IMR-90 (cell line): ENCODE results near the gene MARCKS. TPM values are rescaled to one million over a fixed set of nuclear protein-coding genes. Genes with fewer than 3 reads are reported as not detected.

Experiments
- ATAC-seq: fragments of 200-7000 bp; cut with Tn5 transposase; 2 replicates; pipeline ENCODE4 v1.9.1; 2020; ENCODE audit warnings: low read depth, mild to moderate bottlenecking, moderate library complexity
- BruUV-seq: library from RNA; stranded (reverse); fragments of 400-500 nt; replicated peaks from 2 replicates; lab custom pipeline; 2021; lab: Mats Ljungman, UMichigan
- CTCF ChIA-PET: fragments of 300-600 bp; formaldehyde crosslinking; extraction: SDS; loops from one replicate; lab custom pipeline; 2021; ENCODE audit warnings: antibody characterized with exemption; lab: Yijun Ruan, JAX
- POLR2A ChIA-PET: fragments of 300-600 bp; sonication (Branson Sonifier 250); formaldehyde crosslinking; loops from one replicate; lab custom pipeline; 2022; ENCODE audit warnings: antibody characterized with exemption; ENCODE audit not compliant: unreplicated experiment; lab: Charles Lee
- DNase-seq: peaks from one replicate; pipeline ENCODE4 v3.0.0; 2013
- H2AFZ ChIP-seq: replicated peaks from 2 replicates; pipeline ENCODE3; 2013; ENCODE audit warnings: low read length, mild to moderate bottlenecking; ENCODE audit not compliant: poor library complexity
- H2AK5ac ChIP-seq: 2 replicates; pipeline ENCODE4 v1.6.1; 2013; ENCODE audit warnings: low read depth, low read length, inconsistent platforms
- H2AK9ac ChIP-seq: replicated peaks from 2 replicates; pipeline ENCODE3; 2013; ENCODE audit warnings: mild to moderate bottlenecking, low read depth, low read length, moderate library complexity; ENCODE audit not compliant: poor library complexity
- H2BK120ac ChIP-seq: 2 replicates; pipeline ENCODE4 v1.6.1; 2013; ENCODE audit warnings: low read depth, low read length, inconsistent platforms
- H2BK15ac ChIP-seq: 3 replicates; pipeline ENCODE4 v1.6.1; 2013; ENCODE audit warnings: low read depth, low read length, inconsistent platforms
- H2BK20ac ChIP-seq: 2 replicates; pipeline ENCODE4 v1.6.1; 2013; ENCODE audit warnings: low read depth, mild to moderate bottlenecking, inconsistent platforms, low read length, moderate library complexity
- H2BK5ac ChIP-seq: 2 replicates; pipeline ENCODE4 v1.6.1; 2013; ENCODE audit warnings: mild to moderate bottlenecking, low read depth, low read length, inconsistent platforms; ENCODE audit not compliant: poor library complexity, severe bottlenecking
- H3K14ac ChIP-seq: replicated peaks from 2 replicates; pipeline ENCODE4 v1.6.1; 2013; ENCODE audit warnings: low read depth, low read length, inconsistent platforms
- H3K18ac ChIP-seq: 2 replicates; pipeline ENCODE4 v1.6.1; 2013; ENCODE audit warnings: low read depth, low read length, control low read depth
- H3K23ac ChIP-seq: 2 replicates; pipeline ENCODE4 v1.6.1; 2013; ENCODE audit warnings: low read depth, low read length, inconsistent platforms
- H3K27ac ChIP-seq: 2 replicates; pipeline ENCODE4 v1.5.1; 2013; ENCODE audit warnings: mild to moderate bottlenecking, control low read depth, low read length; ENCODE audit not compliant: insufficient read depth
- H3K27me3 ChIP-seq: 2 replicates; pipeline ENCODE4 v1.6.1; 2013; ENCODE audit warnings: low read length; ENCODE audit not compliant: control insufficient read depth, insufficient read depth
- H3K36me3 ChIP-seq: 2 replicates; pipeline ENCODE4 v1.6.1; 2013; ENCODE audit warnings: low read length, mixed read lengths; ENCODE audit not compliant: control insufficient read depth, insufficient read depth
- H3K4ac ChIP-seq: 2 replicates; pipeline ENCODE4 v1.6.1; 2013; ENCODE audit warnings: low read depth, low read length, inconsistent platforms
- H3K4me1 ChIP-seq: 2 replicates; pipeline ENCODE4 v1.6.1; 2013; ENCODE audit warnings: low read length, mixed read lengths; ENCODE audit not compliant: control insufficient read depth, insufficient read depth
- H3K4me2 ChIP-seq: 2 replicates; pipeline ENCODE4 v1.6.1; 2013; ENCODE audit warnings: low read depth, mild to moderate bottlenecking, control low read depth, low read length, moderate library complexity
- H3K4me3 ChIP-seq: 2 replicates; pipeline ENCODE4 v1.5.1; 2013; ENCODE audit warnings: low read depth, mild to moderate bottlenecking, control low read depth, low read length, moderate library complexity; ENCODE audit not compliant: insufficient read depth
- H3K56ac ChIP-seq: 2 replicates; pipeline ENCODE4 v1.6.1; 2013; ENCODE audit warnings: low read length, inconsistent platforms; ENCODE audit not compliant: insufficient read depth; ENCODE audit errors: extremely low read depth
- H3K79me1 ChIP-seq, 2 experiments: 2 replicates each; pipeline ENCODE4 v1.6.1; 2013; ENCODE audit warnings: low read length in 2 of 2, inconsistent platforms in 1 of 2, low read depth in 1 of 2
- H3K9ac ChIP-seq: 2 replicates; pipeline ENCODE4 v1.6.1; 2013; ENCODE audit warnings: low read depth, low read length, control low read depth
- H3K9me1 ChIP-seq: 2 replicates; pipeline ENCODE4 v1.6.1; 2013; ENCODE audit warnings: low read length, inconsistent platforms; ENCODE audit not compliant: insufficient read depth
- H3K9me3 ChIP-seq: 2 replicates; pipeline ENCODE4 v1.6.1; 2013; ENCODE audit warnings: low read length; ENCODE audit not compliant: control insufficient read depth, insufficient read depth
- H4K20me1 ChIP-seq: 2 replicates; pipeline ENCODE4 v1.6.1; 2013; ENCODE audit warnings: low read length, inconsistent platforms; ENCODE audit not compliant: insufficient read depth
- H4K5ac ChIP-seq: 2 replicates; pipeline ENCODE4 v1.6.1; 2013; ENCODE audit warnings: mild to moderate bottlenecking, low read depth, low read length, control low read depth
- H4K8ac ChIP-seq, 2 experiments: 2 replicates each; pipeline ENCODE4 v1.6.1; 2013; ENCODE audit warnings: low read depth in 2 of 2, low read length in 2 of 2, control low read depth in 1 of 2, inconsistent platforms in 1 of 2
- H4K91ac ChIP-seq: 2 replicates; pipeline ENCODE4 v1.6.1; 2013; ENCODE audit warnings: low read depth, low read length, inconsistent platforms; ENCODE audit not compliant: insufficient read depth
- BHLHE40 ChIP-seq: fragments of 150-350 bp; IDR thresholded peaks from 2 replicates; pipeline ENCODE4 v1.6.1; 2016; ENCODE audit warnings: mild to moderate bottlenecking, low read depth, low read length
- CEBPB ChIP-seq: IDR thresholded peaks from 2 replicates; pipeline ENCODE4 v1.6.1; 2012; ENCODE audit warnings: low read depth, low read length, improper control_type of control experiment
- CHD1 ChIP-seq: IDR thresholded peaks from 2 replicates; pipeline ENCODE4 v1.6.1; 2012; ENCODE audit warnings: low read depth, low read length, improper control_type of control experiment
- FOS ChIP-seq: fragments of 150-350 bp; IDR thresholded peaks from 2 replicates; pipeline ENCODE4 v1.6.1; 2016; ENCODE audit warnings: low read depth, low read length
- MAFK ChIP-seq: IDR thresholded peaks from 2 replicates; pipeline ENCODE4 v1.6.1; 2012; ENCODE audit warnings: low read depth, low read length, improper control_type of control experiment
- MAZ ChIP-seq: IDR thresholded peaks from 2 replicates; pipeline ENCODE4 v1.6.1; 2012; ENCODE audit warnings: low read depth, mild to moderate bottlenecking, low read length, improper control_type of control experiment, moderate library complexity, borderline replicate concordance
- MXI1 ChIP-seq: IDR thresholded peaks from 2 replicates; pipeline ENCODE4 v1.6.1; 2012; ENCODE audit warnings: low read depth, mild to moderate bottlenecking, low read length, moderate library complexity, borderline replicate concordance
- NFE2L2 ChIP-seq: fragments of 150-350 bp; IDR thresholded peaks from 2 replicates; pipeline ENCODE4 v1.6.1; 2016; ENCODE audit warnings: low read depth, mild to moderate bottlenecking, low read length
- POLR2A ChIP-seq: IDR thresholded peaks from 2 replicates; pipeline ENCODE4 v1.6.1; 2012; ENCODE audit warnings: mild to moderate bottlenecking, low read depth, low read length
- RAD21 ChIP-seq: IDR thresholded peaks from 2 replicates; pipeline ENCODE4 v1.6.1; 2012; ENCODE audit warnings: low read length, improper control_type of control experiment
- RCOR1 ChIP-seq: IDR thresholded peaks from 2 replicates; pipeline ENCODE4 v1.6.1; 2012; ENCODE audit warnings: mild to moderate bottlenecking, low read length, improper control_type of control experiment; ENCODE audit not compliant: insufficient replicate concordance
- RFX5 ChIP-seq: IDR thresholded peaks from 2 replicates; pipeline ENCODE4 v1.8.0; 2012; ENCODE audit warnings: low read depth, mild to moderate bottlenecking, low read length, moderate library complexity
- SMC3 ChIP-seq: fragments of 150-350 bp; IDR thresholded peaks from 2 replicates; pipeline ENCODE4 v1.6.1; 2016; ENCODE audit warnings: low read depth, mild to moderate bottlenecking, antibody characterized with exemption, low read length, moderate library complexity
- WGBS, 2 experiments: methylation state at CpG; one replicate each; pipeline versions ENCODE4 v1.1.5 to v1.1.7; 2013; ENCODE audit warnings: missing lambda C conversion rate in 2 of 2; ENCODE audit not compliant: insufficient read length in 1 of 2; ENCODE audit errors: extremely low coverage in 2 of 2; 5-methylcytosine and 5-hydroxymethylcytosine counted together
- dilution Hi-C: fragments of 300-500 bp; cut with HindIII; formaldehyde crosslinking; loops from one replicate; pipeline ENCODE4 v1.14.3; 2018; ENCODE audit warnings: low sequenced_read_pairs; ENCODE audit not compliant: unreplicated experiment
- in situ Hi-C: fragments of 300-500 bp; cut with MboI; formaldehyde crosslinking; loops from 3 replicates; pipeline ENCODE4 v1.14.3; 2019; ENCODE audit warnings: low sequenced_read_pairs, inconsistent platforms, mixed read lengths
- intact Hi-C: fragments of 100-400 bp; cut with micrococcal nuclease; formaldehyde crosslinking; loops from 2 replicates; pipeline ENCODE4 v1.10.0; 2022
- polyA plus RNA-seq, 3 experiments: library from polyadenylated mRNA; depleted of rRNA; stranded (reverse); fragments of >200 nt; gene quantifications; 2 replicates each; pipeline ENCODE4 v1.2.3, GENCODE V29; 2012; ENCODE audit warnings: low replicate concordance in 1 of 3
- total RNA-seq: library from RNA; depleted of rRNA; stranded (reverse); fragments of >200 nt; gene quantifications from 2 replicates; pipeline ENCODE4 v1.2.3, GENCODE V29; 2012
- TF ChIP-seq, protein P1 (sequence below): fragments of 150-350 bp; IDR thresholded peaks from 2 replicates; pipeline ENCODE4 v1.6.1; 2017; ENCODE audit warnings: mild to moderate bottlenecking, antibody characterized with exemption, low read length, low read depth
- TF ChIP-seq, protein P2 (sequence below): conservative IDR thresholded peaks from 2 replicates; pipeline ENCODE4 v1.5.1; 2012; ENCODE audit warnings: mild to moderate bottlenecking, low read depth, low read length, improper control_type of control experiment
- TF ChIP-seq, protein P3 (sequence below): fragments of 150-350 bp; IDR thresholded peaks from 2 replicates; pipeline ENCODE4 v1.6.1; 2016; ENCODE audit warnings: low read depth, mild to moderate bottlenecking, low read length, moderate library complexity, borderline replicate concordance

Gene MARCKS
- total and polyA plus RNA-seq, 2 of the 4 experiments (the other 2 are of a cell fraction), result 34.5 to 40.7 TPM

DNA sequence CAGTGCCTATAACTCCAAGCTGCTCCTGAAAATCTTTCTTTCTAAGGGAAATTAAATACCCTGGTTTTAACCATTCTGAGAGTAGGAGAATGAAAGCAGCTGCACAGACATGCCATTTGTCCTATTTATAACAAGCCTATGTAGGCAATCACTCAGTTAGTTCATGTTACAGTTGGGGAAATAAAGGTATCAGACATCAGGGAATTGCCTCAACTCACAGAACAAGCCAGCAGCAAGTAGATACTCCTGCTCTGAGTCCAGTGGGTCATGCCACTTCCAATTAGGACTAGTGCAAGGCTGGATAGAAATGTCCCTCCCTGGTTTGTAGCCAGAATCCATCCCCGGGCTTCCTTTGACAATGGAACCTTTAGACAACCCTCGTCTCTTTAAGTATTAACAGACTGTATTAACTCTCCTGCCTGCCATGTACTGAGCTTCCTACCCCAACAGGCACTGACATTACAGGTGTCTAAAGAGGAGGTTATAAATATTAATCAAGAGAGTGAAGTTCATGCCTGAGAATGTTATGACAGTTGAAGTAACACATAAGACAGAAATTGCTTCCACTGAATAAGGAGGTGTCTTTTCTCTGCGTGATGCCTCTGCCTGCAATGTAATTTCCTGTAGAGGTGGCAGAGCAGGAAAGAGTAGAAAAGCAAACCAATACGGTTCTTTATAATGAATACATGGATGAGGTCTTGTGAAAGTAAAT lies 28.0 kb upstream of the MARCKS start:
- DNase-seq, result no peak
- Histone ChIP-seq H4K91ac (no peak overlapping the region), H4K8ac (no peak overlapping the region), H3K56ac (no peak overlapping the region), H2BK120ac (no peak overlapping the region), H3K9me1 (no peaks in the 10 kb centered on the region; the same call in 1 of the 2 replicates), H3K9me3 (no peaks in the 10 kb centered on the region), H3K4me2 (no peak overlapping the region), H3K27ac (no peak overlapping the region), H3K9ac (no peak overlapping the region), H3K14ac (no peak overlapping the region), H3K27me3 (no peaks in the 10 kb centered on the region), H3K79me1 (no peaks in the 10 kb centered on the region), H3K18ac (no peak overlapping the region), H3K4ac (no peak overlapping the region), H2BK20ac (no peak overlapping the region), H2AK9ac (no peak overlapping the region), H2AK5ac (no peak overlapping the region), H2AFZ (no peak overlapping the region), H4K5ac (no peak overlapping the region), H2BK15ac (no peak overlapping the region), H3K4me1 (peaks cover 9% of the 10 kb centered on the region), H2BK5ac (no peak overlapping the region), H3K4me3 (no peak overlapping the region), H4K20me1 (no peaks in the 10 kb centered on the region), H3K36me3 (no peaks in the 10 kb centered on the region), H3K23ac (no peak overlapping the region)
- in situ Hi-C loops, result no loop called here
- BruUV-seq, result no TSS peak
- intact Hi-C loops, result no loop called here
- ChIA-PET CTCF (interaction anchor here (0.6 kb wide), 1 partner anchor 144 kb away, joined by 6 read pairs; no protein-coding TSS in a partner anchor), POLR2A (no interaction called here)
- no CpG with 5 or more reads among the region's 4 CpGs for WGBS, 2 experiments
- no peak for ATAC-seq
- TF ChIP-seq, protein P1, sequence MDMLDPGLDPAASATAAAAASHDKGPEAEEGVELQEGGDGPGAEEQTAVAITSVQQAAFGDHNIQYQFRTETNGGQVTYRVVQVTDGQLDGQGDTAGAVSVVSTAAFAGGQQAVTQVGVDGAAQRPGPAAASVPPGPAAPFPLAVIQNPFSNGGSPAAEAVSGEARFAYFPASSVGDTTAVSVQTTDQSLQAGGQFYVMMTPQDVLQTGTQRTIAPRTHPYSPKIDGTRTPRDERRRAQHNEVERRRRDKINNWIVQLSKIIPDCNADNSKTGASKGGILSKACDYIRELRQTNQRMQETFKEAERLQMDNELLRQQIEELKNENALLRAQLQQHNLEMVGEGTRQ, result no peak
- TF ChIP-seq BHLHE40 (no peak), CEBPB (no peak), FOS (no peak), RAD21 (no peak), NFE2L2 (no peak), CHD1 (no peak), MAZ (no peak), MAFK (no peak), POLR2A (no peak), MXI1 (no peak), RCOR1 (no peak), SMC3 (no peak), RFX5 (no peak)
- TF ChIP-seq, protein P2, sequence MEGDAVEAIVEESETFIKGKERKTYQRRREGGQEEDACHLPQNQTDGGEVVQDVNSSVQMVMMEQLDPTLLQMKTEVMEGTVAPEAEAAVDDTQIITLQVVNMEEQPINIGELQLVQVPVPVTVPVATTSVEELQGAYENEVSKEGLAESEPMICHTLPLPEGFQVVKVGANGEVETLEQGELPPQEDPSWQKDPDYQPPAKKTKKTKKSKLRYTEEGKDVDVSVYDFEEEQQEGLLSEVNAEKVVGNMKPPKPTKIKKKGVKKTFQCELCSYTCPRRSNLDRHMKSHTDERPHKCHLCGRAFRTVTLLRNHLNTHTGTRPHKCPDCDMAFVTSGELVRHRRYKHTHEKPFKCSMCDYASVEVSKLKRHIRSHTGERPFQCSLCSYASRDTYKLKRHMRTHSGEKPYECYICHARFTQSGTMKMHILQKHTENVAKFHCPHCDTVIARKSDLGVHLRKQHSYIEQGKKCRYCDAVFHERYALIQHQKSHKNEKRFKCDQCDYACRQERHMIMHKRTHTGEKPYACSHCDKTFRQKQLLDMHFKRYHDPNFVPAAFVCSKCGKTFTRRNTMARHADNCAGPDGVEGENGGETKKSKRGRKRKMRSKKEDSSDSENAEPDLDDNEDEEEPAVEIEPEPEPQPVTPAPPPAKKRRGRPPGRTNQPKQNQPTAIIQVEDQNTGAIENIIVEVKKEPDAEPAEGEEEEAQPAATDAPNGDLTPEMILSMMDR, result no peak
- TF ChIP-seq, protein P3, sequence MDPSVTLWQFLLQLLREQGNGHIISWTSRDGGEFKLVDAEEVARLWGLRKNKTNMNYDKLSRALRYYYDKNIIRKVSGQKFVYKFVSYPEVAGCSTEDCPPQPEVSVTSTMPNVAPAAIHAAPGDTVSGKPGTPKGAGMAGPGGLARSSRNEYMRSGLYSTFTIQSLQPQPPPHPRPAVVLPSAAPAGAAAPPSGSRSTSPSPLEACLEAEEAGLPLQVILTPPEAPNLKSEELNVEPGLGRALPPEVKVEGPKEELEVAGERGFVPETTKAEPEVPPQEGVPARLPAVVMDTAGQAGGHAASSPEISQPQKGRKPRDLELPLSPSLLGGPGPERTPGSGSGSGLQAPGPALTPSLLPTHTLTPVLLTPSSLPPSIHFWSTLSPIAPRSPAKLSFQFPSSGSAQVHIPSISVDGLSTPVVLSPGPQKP, result no peak
- dilution Hi-C loops, result no loop called here
